HG03135 (cell line): ENCODE results near the gene SPEF1.
A peak's percentile ranks its signal among the peaks of the same experiment; 100 is the strongest.
"Not testable (repeated sequence)": the region's sequence is repeated elsewhere in the genome, so short reads cannot be mapped to it uniquely, and the experiment has no call there.

Source experiments
- ATAC-seq: cut with Tn5 transposase; IDR thresholded peaks from one replicate; pipeline ENCODE4 v1.9.1; 2021; ENCODE audit warnings: mild to moderate bottlenecking, moderate library complexity; ENCODE audit not compliant: unreplicated experiment

Gene SPEF1

GRCh38 chr20:3781153-3781910, at the start of gene SPEF1:
TSS of gene SPEF1 (minus strand) at chr20:3781448. CDS start at chr20:3781287, 161 bp downstream.
- ATAC-seq, result peak; percentile 45

DNA sequence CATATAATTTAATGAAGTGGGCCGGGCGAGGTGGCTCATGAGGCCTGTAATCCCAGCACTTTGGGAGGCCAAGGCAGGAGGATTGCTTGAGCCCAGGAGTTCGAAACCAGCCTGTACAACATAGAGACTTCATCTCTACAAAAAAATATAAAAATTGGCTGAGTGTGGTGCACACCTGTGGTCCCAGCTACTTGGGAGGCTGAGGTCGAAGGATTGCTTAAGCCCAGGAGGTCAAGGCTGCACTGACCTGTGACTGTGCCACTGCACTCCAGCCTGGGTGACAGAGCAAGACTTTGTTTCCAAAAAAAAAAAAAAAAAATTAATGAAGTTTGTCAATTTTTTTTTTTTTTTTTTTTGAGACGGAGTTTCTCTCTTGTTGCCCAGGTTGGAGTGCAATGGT, 48.6 kb upstream of the SPEF1 start:
- not testable (repeated sequence) for ATAC-seq

- no peak for ATAC-seq
Observed at GRCh38 chr20:3828798-3829197, 47.5 kb upstream of the SPEF1 start.

GRCh38 chr20:3826420-3826819, 45.2 kb upstream of the SPEF1 start:
- no peak for ATAC-seq

DNA sequence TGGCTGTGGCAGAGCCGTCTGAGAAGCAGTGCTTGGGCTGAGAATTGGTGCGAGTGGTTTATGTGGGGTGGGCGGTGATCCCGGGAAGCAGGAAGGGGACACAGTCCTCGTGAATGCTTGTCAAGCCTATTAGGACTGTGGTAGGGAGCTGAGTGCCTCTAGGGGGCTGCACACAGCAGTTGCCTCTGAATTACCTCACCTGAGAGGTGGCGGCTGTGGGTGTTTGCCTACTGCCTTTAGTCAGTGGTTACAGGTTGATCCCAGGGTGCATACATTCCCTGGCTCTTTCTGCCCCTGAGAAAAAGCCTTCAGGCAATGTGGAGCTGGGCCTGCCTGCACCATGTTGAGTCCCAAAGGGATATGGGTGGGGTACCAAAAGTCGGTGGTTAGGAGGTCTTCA, 44.3 kb upstream of the SPEF1 start:
- no peak for ATAC-seq

GRCh38 chr20:3823881-3824280, 42.6 kb upstream of the SPEF1 start:
- ATAC-seq, result no peak

GRCh38 chr20:3821996-3822395, 40.7 kb upstream of the SPEF1 start:
- ATAC-seq, result no peak

DNA sequence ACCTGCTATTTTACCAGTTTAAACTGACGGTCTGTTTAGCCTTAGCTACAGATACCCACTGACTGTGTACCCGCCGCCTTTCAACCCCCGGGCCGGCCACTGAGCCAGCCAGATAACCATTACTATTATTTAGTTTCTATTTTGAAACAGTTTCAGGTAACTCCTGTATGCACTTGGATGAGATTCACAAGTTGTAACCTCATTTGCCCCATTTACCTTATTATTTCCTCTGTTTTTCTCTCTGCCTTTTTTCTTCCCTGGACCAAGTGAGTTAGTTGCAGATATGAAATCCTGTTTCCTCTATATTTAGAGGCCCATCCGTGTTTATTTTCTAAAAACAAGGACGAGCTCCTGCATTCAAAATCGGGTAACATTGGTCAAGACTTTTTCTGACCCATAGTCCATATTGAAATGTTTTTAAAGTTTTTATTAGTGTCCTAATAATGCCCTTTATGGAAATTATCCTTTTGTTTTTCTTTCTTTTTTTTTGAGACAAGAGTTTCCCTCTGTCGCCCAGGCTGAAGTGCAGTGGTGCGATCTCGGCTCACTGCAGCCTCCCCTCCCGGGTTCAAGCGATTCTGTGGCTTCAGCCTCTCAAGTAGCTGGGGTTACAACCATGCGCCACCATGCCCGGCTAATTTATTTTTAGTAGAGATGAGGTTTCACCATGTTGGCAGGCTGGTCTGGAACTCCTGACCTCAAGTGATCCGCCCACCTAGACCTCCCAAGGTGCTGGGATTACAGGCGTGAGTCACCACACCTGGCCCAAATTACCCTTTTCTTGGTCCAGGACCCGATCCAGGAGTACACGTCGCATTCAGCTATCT, 39.9 kb upstream of the SPEF1 start:
- ATAC-seq, result no peak

DNA sequence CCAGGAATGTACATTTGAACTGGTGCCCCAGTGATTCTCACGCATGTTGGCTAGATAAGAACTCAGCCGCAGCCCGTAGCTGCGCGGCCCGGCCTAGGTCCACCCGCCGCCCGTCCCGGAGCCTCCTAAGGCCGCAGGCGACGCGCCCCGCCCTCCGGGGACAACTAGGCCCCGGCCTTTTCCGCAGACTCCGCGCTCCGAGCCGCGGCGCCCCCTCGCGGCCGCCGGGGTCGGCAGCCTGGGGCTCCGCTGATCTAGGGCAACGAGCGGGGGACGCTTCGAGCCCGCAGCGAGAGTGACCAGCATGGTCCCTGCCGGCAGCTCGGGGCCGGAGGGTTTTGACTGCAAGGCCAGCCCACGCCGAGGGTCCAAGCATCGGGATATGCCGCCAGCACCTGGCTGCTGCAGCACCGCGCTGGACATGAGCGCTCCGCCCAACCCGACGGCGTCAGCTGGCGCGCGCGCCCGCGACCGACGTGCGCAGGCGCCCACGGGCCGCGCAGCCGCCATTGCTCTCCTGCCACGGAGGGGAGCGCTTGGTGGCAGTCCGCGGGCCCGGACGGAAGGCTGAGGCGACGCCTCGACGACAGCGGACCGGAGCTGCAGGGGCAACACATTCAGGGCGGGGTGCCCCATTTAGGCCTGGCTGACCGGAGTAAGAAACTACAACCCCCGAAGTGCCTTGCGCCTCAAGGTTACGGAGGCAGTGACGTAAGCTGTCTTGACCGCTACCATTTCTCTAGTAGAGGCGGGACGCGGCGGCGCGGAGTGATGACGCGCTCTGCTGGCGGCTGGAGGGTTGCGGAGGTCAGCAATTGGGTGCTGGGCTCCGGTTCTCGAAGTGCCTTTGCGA, 39.0 kb upstream of the SPEF1 start, which contains the start of gene AP5S1:
AP5S1 (plus strand) TSS at position 500 of the 853 bp plus-strand sequence. CDS start 1,571 bp downstream, outside the sequence.
- ATAC-seq, result peak; percentile 85

- no peak for ATAC-seq
Observed at GRCh38 chr20:3819411-3820047, 38.3 kb upstream of the SPEF1 start.

GRCh38 chr20:3818155-3819151, 37.2 kb upstream of the SPEF1 start:
- no peak for ATAC-seq

DNA sequence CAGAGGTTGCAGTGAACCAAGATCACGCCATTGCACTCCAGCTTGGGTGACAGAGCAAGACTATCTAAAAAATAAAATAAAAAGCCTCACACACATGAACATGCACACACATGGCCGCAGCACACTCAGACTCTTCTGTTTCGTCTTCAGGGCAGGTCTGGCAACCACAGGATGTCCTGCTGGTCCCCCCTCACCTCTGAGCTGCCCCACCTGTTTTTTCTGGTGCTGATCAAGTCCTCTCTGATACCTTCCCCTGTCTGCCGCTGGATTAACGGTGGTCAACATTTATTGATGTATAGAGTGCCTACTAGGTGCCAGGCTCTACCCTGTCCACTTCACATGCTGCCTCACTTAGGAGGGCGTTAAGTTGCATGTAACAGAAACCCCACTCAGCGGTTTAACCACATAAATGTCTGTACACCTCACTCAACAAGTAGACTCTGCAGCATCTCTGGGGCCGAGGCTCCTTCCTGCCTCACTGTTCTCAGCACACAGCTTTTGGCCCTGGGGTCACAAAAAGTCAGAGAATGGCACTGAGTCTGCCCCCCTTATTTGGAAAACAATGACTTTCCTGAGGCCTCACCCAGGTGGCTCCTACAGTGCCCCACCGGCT, 34.6 kb upstream of the SPEF1 start:
- ATAC-seq, result no peak

DNA sequence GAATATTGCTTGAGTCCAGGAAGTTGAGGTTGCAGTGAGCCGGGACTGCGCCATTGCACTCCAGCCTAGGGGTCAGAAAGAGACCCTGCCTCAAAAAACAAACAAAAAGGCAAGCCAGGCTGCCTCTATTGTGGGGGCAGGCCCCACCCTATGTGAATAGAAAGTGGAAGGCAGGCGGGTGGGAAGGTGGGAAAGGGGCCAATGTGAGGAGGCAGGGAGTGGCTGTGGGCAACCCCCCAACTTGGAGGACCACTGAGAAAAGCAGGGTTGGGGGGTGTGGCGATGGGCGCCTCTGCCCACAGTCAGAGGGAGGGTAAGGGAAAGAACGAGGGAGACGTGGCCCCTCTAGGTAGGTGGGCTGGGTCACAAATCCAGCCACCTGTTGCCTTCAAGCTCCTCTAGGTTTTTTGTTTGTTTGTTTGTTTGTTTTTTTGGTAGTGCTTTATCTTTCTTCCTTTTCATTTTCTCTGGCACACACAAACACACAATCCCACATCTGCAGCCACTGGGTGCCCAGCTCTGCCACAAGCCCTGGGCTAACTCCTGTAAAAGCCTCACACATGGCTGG, 33.8 kb upstream of the SPEF1 start:
- no peak for ATAC-seq

DNA sequence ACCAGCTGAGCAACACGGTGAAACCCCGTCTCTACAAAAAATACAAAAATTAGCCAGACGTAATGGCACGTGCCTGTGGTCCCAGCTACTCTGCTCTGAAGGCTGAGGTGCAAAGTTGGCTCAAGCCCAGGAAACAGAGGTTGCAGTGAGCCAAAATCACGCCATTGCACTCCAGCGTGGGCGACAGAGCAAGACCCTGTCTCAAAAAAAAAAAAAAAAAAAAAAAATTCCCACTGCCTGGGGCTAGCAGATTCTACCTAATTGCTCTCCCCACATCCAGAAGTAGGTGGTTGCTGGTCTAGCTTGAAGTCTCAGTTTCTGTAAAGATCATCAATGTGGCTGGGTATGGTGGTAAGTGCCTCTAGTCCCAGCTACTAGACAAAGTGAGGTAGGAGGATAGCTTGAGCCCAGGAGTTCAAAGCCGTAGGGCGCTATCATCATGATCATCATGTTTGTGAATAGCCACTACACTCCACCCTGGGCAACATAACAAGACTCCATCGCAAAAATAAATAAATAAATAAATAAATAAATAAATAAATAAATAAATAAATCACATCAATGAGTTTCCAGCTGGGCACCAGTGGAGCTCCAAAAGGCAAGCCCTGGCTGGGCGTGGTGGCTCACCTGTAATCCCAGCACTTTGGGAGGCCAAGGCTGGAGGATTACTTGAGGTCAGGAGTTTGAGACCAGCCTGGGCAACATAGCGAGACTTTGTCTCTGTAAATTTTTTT, 32.8 kb upstream of the SPEF1 start:
- ATAC-seq, result no peak

DNA sequence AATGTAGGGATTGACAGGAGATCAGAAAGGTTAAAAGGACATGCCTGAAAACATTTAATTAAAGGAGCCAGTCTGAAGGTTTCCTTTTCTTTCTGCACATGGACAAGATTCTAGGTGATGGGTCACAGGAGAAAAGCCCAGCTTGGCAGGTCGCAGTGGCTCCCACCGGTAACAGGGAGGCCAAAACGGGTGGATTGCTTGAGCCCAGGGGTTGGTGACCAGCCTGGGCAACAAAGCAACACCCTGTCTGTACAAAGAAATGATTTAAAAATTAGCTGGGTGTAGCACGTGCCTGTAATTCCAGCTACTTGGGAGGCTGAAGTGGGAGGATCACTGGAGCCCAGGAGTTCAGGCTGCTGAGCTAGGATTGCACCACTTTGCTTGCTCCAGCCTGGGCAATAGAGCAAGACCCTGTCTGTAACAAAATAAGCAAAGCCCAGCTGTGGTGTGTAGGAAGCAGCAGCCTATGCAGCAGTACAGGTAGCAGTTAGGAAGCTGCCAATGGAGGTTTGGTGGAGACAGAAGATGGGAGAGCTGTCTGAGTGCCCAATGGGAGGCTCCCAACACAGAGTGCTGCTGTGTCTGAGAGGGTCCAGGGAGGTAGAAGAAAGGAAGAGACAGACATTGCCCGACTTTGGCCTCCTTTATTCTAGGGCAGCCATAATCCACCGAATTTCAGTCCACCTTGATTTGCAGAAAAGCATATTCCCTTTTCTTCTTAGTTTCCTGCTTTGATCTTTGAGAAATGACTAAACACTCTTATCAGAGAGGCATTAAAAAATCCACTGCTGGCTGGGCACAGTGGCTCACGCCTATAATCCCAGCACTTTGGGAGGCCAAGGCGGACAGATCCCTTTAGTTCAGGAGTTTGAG, 32.0 kb upstream of the SPEF1 start:
- no peak for ATAC-seq

DNA sequence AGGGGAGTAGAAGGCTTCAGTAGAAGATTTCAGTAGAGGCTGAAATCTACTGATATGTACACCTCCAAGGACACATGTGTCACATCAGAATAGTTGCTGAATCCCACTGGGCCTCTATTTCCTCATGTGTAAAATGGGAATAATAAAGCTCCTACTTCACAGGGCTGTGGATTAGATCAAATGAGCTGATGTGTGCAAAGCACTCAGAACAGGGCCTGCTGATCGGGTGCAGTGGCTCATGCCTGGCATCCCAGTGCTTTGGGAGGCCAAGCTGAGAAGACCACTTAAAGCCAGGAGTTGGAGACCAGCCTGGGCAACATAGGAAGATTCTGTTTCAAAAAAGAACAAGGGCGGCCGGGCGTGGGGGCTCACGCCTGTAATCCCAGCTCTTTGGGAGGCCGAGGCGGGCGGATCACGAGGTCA, 31.0 kb upstream of the SPEF1 start:
- no peak for ATAC-seq
